Endothelial cell of umbilical vein (primary cell): Measurements from ENCODE around the gene NTNG1.

Experiments used
- POLR2A ChIP-seq: IDR thresholded peaks from 2 replicates; pipeline ENCODE4 v1.6.1; 2012; ENCODE audit warnings: low read depth, mild to moderate bottlenecking, control low read depth, low read length
- TF ChIP-seq, protein P1 (sequence below), 2 donors: IDR thresholded peaks; 1 replicate in 1 of 2; 2 replicates in 1 of 2; pipeline ENCODE4 v1.5.1; 2011; ENCODE audit warnings: low read length in 2 of 2, mild to moderate bottlenecking in 2 of 2, moderate library complexity in 2 of 2, control low read depth in 1 of 2, inconsistent platforms in 1 of 2, low read depth in 1 of 2; ENCODE audit not compliant: insufficient read depth in 1 of 2; ENCODE audit errors: extremely low read depth in 1 of 2

DNA sequence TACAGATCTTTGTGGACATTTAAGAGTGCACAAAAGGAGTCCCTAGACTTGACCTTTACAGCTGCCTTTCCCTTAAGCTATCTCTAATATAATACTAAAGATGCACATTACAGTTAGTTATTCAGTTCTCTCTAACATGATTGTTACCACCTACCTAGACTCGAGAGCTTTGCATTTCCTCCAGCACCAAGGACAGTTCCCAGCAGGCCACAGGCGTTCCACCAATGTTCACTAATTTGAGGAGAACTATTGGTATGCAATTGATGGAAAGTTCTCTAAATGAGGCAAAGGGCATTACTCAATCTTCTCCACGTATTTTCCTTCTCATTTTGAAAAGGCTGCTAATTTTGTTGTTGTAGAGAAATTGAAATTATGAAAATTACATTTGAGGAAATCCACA is 5.4 kb upstream of the NTNG1 start:
- TF ChIP-seq, protein P1, sequence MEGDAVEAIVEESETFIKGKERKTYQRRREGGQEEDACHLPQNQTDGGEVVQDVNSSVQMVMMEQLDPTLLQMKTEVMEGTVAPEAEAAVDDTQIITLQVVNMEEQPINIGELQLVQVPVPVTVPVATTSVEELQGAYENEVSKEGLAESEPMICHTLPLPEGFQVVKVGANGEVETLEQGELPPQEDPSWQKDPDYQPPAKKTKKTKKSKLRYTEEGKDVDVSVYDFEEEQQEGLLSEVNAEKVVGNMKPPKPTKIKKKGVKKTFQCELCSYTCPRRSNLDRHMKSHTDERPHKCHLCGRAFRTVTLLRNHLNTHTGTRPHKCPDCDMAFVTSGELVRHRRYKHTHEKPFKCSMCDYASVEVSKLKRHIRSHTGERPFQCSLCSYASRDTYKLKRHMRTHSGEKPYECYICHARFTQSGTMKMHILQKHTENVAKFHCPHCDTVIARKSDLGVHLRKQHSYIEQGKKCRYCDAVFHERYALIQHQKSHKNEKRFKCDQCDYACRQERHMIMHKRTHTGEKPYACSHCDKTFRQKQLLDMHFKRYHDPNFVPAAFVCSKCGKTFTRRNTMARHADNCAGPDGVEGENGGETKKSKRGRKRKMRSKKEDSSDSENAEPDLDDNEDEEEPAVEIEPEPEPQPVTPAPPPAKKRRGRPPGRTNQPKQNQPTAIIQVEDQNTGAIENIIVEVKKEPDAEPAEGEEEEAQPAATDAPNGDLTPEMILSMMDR (IDR thresholded peaks at IDR 0.05; ENCODE audit: extremely low read depth in 1 of 2, insufficient read depth in 1 of 2, low read depth in 1 of 2, low read length in 2 of 2) = no peak
- no peak for TF ChIP-seq POLR2A
